Hypothalamus (tissue), 51 donors: ENCODE measurements around the gene YPEL1.
"Not testable (repeated sequence)": the region's sequence is repeated elsewhere in the genome, so short reads cannot be mapped to it uniquely, and the experiment has no call there.

Experiments
- DNase-seq, 51 donors: peaks; one replicate each; lab custom pipeline; 2025; lab: John Stamatoyannopoulos, UW

YPEL1 gene

DNA sequence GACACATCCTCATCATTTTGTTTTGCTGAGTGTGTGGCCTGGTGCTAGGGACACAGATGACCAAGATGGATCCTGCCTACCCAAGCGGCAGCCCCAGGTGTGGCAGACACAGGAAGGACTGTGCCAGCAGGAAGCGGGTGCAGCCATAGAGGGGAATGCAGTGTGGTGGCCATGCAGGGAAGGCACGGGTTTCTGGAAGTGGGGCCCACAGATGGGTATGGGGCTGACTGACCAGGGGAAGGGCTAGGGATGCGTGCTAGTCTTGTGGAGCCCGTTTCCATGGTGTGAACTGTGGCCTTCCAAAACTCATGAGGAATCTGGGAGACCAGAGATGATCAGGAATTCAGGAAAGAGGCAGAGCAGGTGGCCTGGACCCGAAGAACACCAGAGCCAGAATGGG lies 33.5 kb downstream of the YPEL1 start:
- DNase-seq: no peak

- DNase-seq: no peak
Observed at GRCh38 chr22:21701384-21701971, 34.1 kb downstream of the YPEL1 start.

GRCh38 chr22:21700822-21701221 lies 34.8 kb downstream of the YPEL1 start:
- DNase-seq: no peak

DNA sequence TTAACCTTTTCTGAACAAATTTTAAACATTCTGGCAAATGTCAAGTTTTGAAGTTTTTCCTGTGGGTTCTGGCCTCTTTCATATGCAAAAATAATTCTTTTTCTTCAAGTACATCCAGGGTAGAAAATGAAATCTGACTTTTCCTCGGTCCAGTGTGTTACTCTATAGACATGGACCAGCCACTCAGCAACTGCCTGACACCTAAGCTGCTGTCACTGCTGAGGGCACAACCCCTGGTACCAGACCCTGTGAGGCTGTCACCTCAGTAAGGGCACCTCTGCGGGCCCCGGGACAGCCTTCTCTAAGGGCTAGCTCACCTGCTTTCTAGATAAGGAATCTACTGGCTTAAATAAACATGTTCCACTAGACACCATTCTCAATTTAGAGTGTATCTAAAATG lies 36.0 kb downstream of the YPEL1 start:
- no peak for DNase-seq

- DNase-seq: no peak
Observed at GRCh38 chr22:21698430-21699329, 36.9 kb downstream of the YPEL1 start.

- DNase-seq: no peak
Observed at GRCh38 chr22:21697880-21698279, 37.7 kb downstream of the YPEL1 start.

DNA sequence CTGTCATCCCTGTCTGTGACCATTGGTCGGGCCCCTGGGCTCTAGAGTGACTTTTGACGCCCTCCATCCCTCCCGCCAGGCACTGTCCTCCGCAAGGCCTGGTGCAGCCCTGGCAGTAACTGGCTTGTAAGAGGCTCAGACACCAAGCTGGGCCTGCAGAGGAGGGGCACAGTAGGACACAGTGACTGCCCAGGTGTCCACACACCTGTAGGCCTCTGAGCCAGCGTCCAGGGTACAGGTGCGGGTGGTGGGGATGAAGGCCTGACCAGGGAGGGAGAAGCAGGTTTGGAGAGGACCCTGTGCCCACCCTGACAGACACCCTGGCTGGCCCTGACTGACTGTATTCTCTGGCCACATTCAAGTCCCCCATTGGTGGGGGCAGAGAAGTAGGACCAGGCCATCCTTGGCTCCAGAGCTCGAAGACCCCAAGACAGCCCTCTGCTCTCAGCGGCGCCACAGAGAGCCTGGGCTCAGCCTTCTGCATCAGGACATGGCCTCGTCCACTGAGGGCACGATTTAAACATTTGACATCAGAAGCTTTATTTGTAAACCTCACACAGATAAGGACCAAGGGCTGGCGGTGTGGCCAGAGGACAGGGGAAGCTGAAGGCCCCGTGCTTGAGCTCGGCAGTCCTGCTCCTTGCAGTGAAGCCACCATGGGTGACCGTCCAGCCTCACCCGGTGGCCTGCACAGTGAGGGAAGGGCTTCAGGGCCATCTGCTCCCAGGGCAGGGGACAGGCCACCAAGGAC lies 38.4 kb downstream of the YPEL1 start:
- no peak for DNase-seq

DNA sequence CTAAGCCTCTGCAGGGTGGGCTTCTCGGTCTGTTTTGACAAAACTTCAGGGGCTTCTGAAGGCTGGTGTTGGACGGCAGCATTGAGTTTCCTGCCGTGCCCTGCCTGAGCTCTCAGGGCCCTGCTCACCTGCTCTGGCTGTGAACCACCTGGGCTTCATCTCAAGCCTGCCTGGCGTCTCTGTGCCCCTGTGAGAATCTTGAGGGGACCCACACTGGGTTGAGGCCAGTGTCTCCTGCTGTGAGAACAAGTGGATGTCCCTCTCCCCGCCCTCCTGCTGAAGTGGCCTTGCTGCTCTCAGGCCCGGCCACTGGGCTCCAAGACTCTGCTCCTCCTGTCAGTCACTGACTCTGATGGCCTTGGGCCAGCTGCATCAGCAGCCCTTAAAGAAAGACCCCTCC lies 39.5 kb downstream of the YPEL1 start:
- DNase-seq: no peak

- no peak for DNase-seq
Observed at GRCh38 chr22:21695430-21696085, 40.0 kb downstream of the YPEL1 start.

GRCh38 chr22:21694795-21695429 lies 40.7 kb downstream of the YPEL1 start:
- DNase-seq: no peak

- DNase-seq: no peak
Observed at GRCh38 chr22:21694394-21694793, 41.2 kb downstream of the YPEL1 start.

GRCh38 chr22:21693999-21694341 lies 41.6 kb downstream of the YPEL1 start:
- DNase-seq: no peak

DNA sequence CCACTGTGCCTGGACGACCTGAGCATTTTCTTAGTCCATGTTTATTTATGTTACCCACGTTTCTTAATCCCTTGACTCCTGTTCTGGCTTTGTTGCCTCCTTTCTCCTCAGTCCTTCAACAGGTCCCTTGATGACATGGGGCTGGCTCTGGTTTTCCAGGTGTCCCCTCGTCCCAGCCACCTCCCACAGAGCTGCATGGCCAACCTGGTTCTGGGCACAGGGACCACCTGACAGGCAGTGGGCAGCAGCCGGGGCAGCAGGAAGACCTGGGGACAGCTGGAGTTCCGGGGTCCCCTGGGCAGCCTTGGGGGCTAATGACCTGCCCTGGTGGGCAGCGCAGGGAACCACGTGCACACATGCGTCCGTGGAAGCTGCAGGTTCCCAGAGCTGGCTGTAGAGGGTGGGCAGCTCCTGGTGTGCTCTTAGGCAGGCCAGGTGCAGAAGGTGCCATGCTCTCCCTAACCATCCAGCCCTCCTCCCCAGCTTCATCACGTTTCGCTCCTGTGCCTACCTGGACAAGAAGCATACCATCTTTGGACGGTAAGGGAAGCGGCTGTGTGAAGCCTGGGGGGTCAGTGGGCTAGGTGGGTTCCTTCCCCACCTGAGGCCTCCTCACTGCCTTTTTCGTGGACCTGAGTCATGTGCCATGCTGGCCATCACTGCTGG lies 42.1 kb downstream of the YPEL1 start:
- DNase-seq: no peak

DNA sequence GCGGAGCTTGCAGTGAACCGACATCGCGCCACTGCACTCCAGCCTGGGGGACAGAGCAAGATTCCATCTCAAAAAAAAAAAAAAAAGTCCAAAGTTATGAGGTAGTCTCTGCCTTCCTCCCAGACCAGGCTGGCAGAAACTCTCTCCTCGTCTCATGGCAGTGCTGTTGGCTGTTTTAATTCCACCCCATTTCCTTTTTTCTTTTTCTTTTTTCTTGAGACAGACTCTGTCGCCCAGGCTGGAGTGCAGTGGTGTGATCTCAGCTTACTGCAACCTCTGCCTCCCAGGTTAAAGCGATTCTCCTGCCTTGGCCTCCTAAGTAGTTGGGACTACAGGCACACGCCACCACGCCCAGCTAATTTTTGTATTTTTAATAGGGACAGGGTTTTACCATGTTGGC lies 42.7 kb downstream of the YPEL1 start:
- not testable (repeated sequence) for DNase-seq

- no peak for DNase-seq
Observed at GRCh38 chr22:21691816-21692215, 43.8 kb downstream of the YPEL1 start.

DNA sequence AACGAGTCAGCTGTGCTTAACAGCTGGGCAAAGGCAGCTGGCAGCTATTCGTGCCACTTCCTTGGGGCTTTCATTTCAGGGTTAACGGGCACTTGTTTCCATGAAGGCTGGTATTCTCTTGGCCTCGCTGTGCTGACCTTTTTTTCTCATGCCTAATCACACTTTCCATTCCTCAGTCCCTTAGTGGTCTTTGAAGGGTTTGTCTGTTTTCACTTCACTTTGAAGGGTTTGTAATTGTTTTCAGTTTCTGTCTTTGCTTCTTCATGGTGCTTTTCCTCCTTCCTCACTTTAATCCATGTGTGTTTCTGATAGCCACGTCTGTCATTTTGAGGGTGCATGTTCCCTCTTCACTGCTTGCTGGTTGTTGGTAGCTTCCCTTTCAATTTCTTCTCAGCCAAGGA lies 45.2 kb downstream of the YPEL1 start:
- DNase-seq: peak in 1 of 51 donors; percentile 1

DNA sequence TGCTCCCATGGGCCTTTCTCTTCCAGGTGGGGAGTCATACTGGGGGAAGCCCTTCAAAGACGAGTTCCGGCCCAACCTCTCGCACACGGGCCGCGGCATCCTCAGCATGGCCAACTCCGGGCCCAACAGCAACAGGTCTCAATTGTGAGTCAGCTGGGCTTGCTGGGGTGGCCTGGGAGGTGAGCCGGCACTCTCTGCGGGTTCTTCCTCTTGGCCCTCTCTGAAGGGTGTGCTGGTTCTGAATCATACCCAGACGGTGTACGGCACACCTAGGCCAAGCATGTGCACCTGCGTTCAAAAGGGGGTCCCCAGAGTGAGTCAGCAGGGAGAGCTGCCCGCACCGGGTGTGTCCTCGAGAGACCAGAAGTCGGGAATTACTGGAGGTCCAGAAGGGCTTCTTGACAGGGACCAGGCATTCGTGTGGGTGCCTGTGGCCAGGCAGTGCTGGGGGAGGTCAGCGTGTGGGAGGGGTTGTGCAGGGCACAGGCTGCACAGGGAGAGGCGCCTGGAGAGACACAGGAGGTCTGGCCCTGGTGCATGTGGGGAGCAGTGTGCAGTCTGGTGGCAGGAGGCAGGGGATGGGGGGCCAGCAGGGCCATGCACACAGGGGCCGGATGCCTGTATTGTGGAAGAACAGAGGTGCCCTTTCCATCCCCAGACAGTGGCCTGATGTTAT lies 46.8 kb downstream of the YPEL1 start:
- no peak for DNase-seq

DNA sequence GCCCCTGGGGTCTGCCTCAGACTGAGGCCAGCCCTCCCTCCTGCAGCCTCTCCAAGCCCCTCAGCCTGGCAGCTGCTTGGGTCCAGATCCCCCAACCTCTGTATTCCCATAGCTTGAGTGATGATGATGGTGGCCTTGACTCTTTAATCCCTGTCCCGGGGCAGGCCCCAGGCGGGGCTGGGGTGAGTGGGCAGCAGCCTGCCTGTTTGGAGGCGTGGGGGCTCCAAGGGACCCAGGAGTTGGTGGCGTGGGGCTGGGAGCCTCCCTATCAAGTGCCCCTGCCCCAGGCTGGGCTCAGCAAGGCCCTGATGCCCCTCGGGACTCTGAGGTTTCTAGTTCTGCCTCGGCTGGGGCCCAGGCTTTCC lies 47.3 kb downstream of the YPEL1 start:
- DNase-seq: no peak

GRCh38 chr22:21687685-21688259 lies 47.8 kb downstream of the YPEL1 start:
- DNase-seq: no peak
